SH-SY5Y (cell line): ENCODE data around the gene KHDC1.

Experiments used
- GATA2 ChIP-seq: IDR thresholded peaks from 2 replicates; pipeline ENCODE4 v1.6.1; 2011; ENCODE audit warnings: mild to moderate bottlenecking, low read depth, low read length
- GATA3 ChIP-seq: IDR thresholded peaks from 2 replicates; pipeline ENCODE4 v1.6.1; 2011; ENCODE audit warnings: low read depth, mild to moderate bottlenecking, low read length, moderate library complexity

The KHDC1 gene

GRCh38 chr6:73258721-73259120, 4.3 kb downstream of the KHDC1 start:
- TF ChIP-seq GATA3 (no peak), GATA2 (no peak)

- no peak for TF ChIP-seq GATA2
- TF ChIP-seq GATA3 = no peak
These were observed 10.3 kb downstream of the KHDC1 start for GRCh38 chr6:73252703-73253102.

- TF ChIP-seq GATA2 = peak; percentile 71
- peak; percentile 63 for TF ChIP-seq GATA3
These were observed 13.0 kb downstream of the KHDC1 start for GRCh38 chr6:73250016-73250415.

- TF ChIP-seq GATA2 = no peak
- no peak for TF ChIP-seq GATA3
These were observed 14.6 kb downstream of the KHDC1 start for GRCh38 chr6:73248192-73248903.

- TF ChIP-seq GATA3 (no peak), GATA2 (no peak)
These were observed 21.0 kb downstream of the KHDC1 start for GRCh38 chr6:73242001-73242400.

- TF ChIP-seq GATA2 (no peak), GATA3 (no peak)
These were observed 22.3 kb downstream of the KHDC1 start for GRCh38 chr6:73240730-73241129.

- TF ChIP-seq GATA2 = no peak
- no peak for TF ChIP-seq GATA3
These were observed 26.7 kb downstream of the KHDC1 start for GRCh38 chr6:73236144-73236750.

- no peak for TF ChIP-seq GATA3
- no peak for TF ChIP-seq GATA2
These were observed 28.3 kb downstream of the KHDC1 start for GRCh38 chr6:73234733-73235132.

- no peak for TF ChIP-seq GATA3
These were observed 29.9 kb downstream of the KHDC1 start for GRCh38 chr6:73233048-73233447.

GRCh38 chr6:73231986-73232391, 31.0 kb downstream of the KHDC1 start:
- TF ChIP-seq GATA2 (no peak), GATA3 (no peak)

- TF ChIP-seq GATA3 = no peak
- TF ChIP-seq GATA2 = no peak
These were observed 35.3 kb downstream of the KHDC1 start for GRCh38 chr6:73227606-73228255.

- no peak for TF ChIP-seq GATA2
- TF ChIP-seq GATA3 = no peak
These were observed 37.6 kb downstream of the KHDC1 start, which contains the start of gene KHDC1L for GRCh38 chr6:73225396-73225795. TSS of gene KHDC1L (minus strand) at chr6:73225496. CDS start at chr6:73225408, 88 bp downstream.

GRCh38 chr6:73216859-73217258, 46.1 kb downstream of the KHDC1 start:
- TF ChIP-seq GATA3 (no peak), GATA2 (no peak)

- TF ChIP-seq GATA2 (no peak), GATA3 (no peak)
These were observed 53.9 kb downstream of the KHDC1 start for GRCh38 chr6:73209117-73209516.

GRCh38 chr6:73207221-73207837, 55.7 kb downstream of the KHDC1 start:
- no peak for TF ChIP-seq GATA2
- no peak for TF ChIP-seq GATA3
